Endothelial cell of umbilical vein (primary cell): ENCODE measurements around the gene CELF1. TPM values are rescaled to one million over a fixed set of nuclear protein-coding genes. Genes with fewer than 3 reads are reported as not detected.

Experiments
- BruUV-seq: library from RNA; stranded (reverse); fragments of 400-500 nt; replicated peaks from 2 replicates; lab custom pipeline; 2021; lab: Mats Ljungman, UMichigan
- CTCF ChIA-PET: fragments of 300-600, 350-600 bp; sonication (Branson Sonifier 250); formaldehyde crosslinking; loops from one replicate; lab custom pipeline; 2021; ENCODE audit warnings: antibody characterized with exemption, inconsistent platforms; lab: Charles Lee
- POLR2A ChIA-PET: fragments of 300-600, 350-600 bp; sonication (Branson Sonifier 250); formaldehyde crosslinking; loops from one replicate; lab custom pipeline; 2021; ENCODE audit warnings: antibody characterized with exemption, inconsistent platforms; lab: Charles Lee
- DNase-seq: peaks from one replicate; pipeline ENCODE4 v3.0.0-alpha.2; 2011; ENCODE audit warnings: low read depth, low spot score
- FAIRE-seq: peaks from 2 replicates; lab custom pipeline; 2011; peaks lifted over from hg19 to GRCh38; lab: Jason Lieb, UNC
- H2AFZ ChIP-seq: 2 replicates; pipeline ENCODE4 v1.6.0; 2012; ENCODE audit warnings: low read depth, low read length, control low read depth, inconsistent platforms
- H3K27ac ChIP-seq: 2 replicates; pipeline ENCODE4 v1.5.1; 2011; ENCODE audit warnings: low read depth, mild to moderate bottlenecking, control low read depth, low read length, moderate library complexity; ENCODE audit not compliant: insufficient read depth
- H3K27me3 ChIP-seq, 2 experiments: 2 replicates each; pipeline versions ENCODE4 v1.6.0 to v1.6.1; 2011; ENCODE audit warnings: low read length in 2 of 2, mixed read lengths in 1 of 2; ENCODE audit not compliant: control insufficient read depth in 2 of 2, insufficient read depth in 2 of 2
- H3K36me3 ChIP-seq, 2 experiments: 2 replicates in 1 of 2; 3 replicates in 1 of 2; pipeline ENCODE4 v1.5.1; 2011; ENCODE audit warnings: low read length in 2 of 2, mild to moderate bottlenecking in 1 of 2, moderate library complexity in 1 of 2; ENCODE audit not compliant: control insufficient read depth in 2 of 2, insufficient read depth in 2 of 2; ENCODE audit errors: extremely low read depth in 1 of 2
- H3K4me1 ChIP-seq: 3 replicates; pipeline ENCODE4 v1.5.1; 2011; ENCODE audit warnings: mild to moderate bottlenecking, low read length; ENCODE audit not compliant: control insufficient read depth, insufficient read depth; ENCODE audit errors: extremely low read depth
- H3K4me2 ChIP-seq: 2 replicates; pipeline ENCODE4 v1.6.1; 2011; ENCODE audit warnings: low read length, control low read depth, mixed read lengths; ENCODE audit not compliant: insufficient read depth
- H3K4me3 ChIP-seq, 3 experiments: fragments of 200-600 bp in 1 of 3; sonication (generic), shearing (Covaris generic) in 1 of 3; replicated peaks in 1 of 3; 2 replicates each; pipeline ENCODE4 v1.5.1; 2011 to 2016; ENCODE audit warnings: control low read depth in 3 of 3, low read length in 3 of 3, mild to moderate bottlenecking in 2 of 3, inconsistent platforms in 1 of 3, low read depth in 1 of 3, moderate library complexity in 1 of 3; ENCODE audit not compliant: insufficient read depth in 1 of 3
- H3K79me2 ChIP-seq: 2 replicates; pipeline ENCODE4 v1.6.0; 2012; ENCODE audit warnings: low read length, inconsistent platforms; ENCODE audit not compliant: control insufficient read depth, insufficient read depth
- H3K9ac ChIP-seq: replicated peaks from 2 replicates; pipeline ENCODE3; 2011; ENCODE audit warnings: low read length, control low read depth; ENCODE audit not compliant: insufficient read depth; ENCODE audit errors: extremely low read depth
- H3K9me1 ChIP-seq: replicated peaks from 3 replicates; pipeline ENCODE4 v1.6.0; 2011; ENCODE audit warnings: mild to moderate bottlenecking, low read length; ENCODE audit not compliant: control insufficient read depth, insufficient read depth; ENCODE audit errors: extremely low read depth
- H3K9me3 ChIP-seq: replicated peaks from 2 replicates; pipeline ENCODE4 v1.5.1; 2012; ENCODE audit warnings: low read length, inconsistent platforms; ENCODE audit not compliant: control insufficient read depth, insufficient read depth
- H4K20me1 ChIP-seq: replicated peaks from 2 replicates; pipeline ENCODE3; 2011; ENCODE audit warnings: mild to moderate bottlenecking, low read length; ENCODE audit not compliant: control insufficient read depth, insufficient read depth; ENCODE audit errors: extremely low read depth
- CTCF ChIP-seq, 2 donors: IDR thresholded peaks; 1 replicate in 1 of 2; 2 replicates in 1 of 2; pipeline ENCODE4 v1.5.1; 2011; ENCODE audit warnings: low read length in 2 of 2, mild to moderate bottlenecking in 2 of 2, moderate library complexity in 2 of 2, control low read depth in 1 of 2, inconsistent platforms in 1 of 2, low read depth in 1 of 2; ENCODE audit not compliant: insufficient read depth in 1 of 2; ENCODE audit errors: extremely low read depth in 1 of 2
- EZH2 ChIP-seq: IDR thresholded peaks from 2 replicates; pipeline ENCODE4 v1.6.1; 2012; ENCODE audit warnings: borderline replicate concordance, low read depth, mild to moderate bottlenecking, moderate library complexity, low read length, inconsistent platforms; ENCODE audit not compliant: severe bottlenecking
- FOS ChIP-seq: IDR thresholded peaks from 2 replicates; pipeline ENCODE4 v1.6.1; 2011; ENCODE audit warnings: mild to moderate bottlenecking, low read length, moderate library complexity, borderline replicate concordance; ENCODE audit not compliant: insufficient read depth
- GATA2 ChIP-seq: IDR thresholded peaks from 2 replicates; pipeline ENCODE4 v1.7.0; 2011; ENCODE audit warnings: low read depth, mild to moderate bottlenecking, moderate library complexity, mixed read lengths, low read length; ENCODE audit not compliant: insufficient read length, insufficient read depth
- JUN ChIP-seq: IDR thresholded peaks from 2 replicates; pipeline ENCODE4 v1.6.1; 2011; ENCODE audit warnings: borderline replicate concordance, low read depth; ENCODE audit not compliant: insufficient read length, insufficient read depth
- MAX ChIP-seq: IDR thresholded peaks from 2 replicates; pipeline ENCODE4 v1.6.1; 2011; ENCODE audit not compliant: insufficient read depth, insufficient read length
- MYC ChIP-seq: IDR thresholded peaks from one replicate; pipeline ENCODE4 v1.6.1; 2011; ENCODE audit warnings: mild to moderate bottlenecking, low read depth, low read length
- POLR2A ChIP-seq: IDR thresholded peaks from 2 replicates; pipeline ENCODE4 v1.6.1; 2012; ENCODE audit warnings: low read depth, mild to moderate bottlenecking, control low read depth, low read length
- POLR2AphosphoS5 ChIP-seq: IDR thresholded peaks from 2 replicates; pipeline ENCODE4 v1.6.1; 2012; ENCODE audit warnings: low read depth, mild to moderate bottlenecking, control low read depth, low read length, moderate library complexity; ENCODE audit not compliant: insufficient read depth
- dilution Hi-C: fragments of 300-500 bp; cut with MboI; formaldehyde crosslinking; loops from one replicate; pipeline ENCODE4 v1.15.0; 2019; ENCODE audit warnings: low sequenced_read_pairs; ENCODE audit not compliant: extremely low pct_ligation_motif_present
- intact Hi-C: fragments of 100-400 bp; cut with micrococcal nuclease; formaldehyde crosslinking; loops from one replicate; pipeline ENCODE4 v1.10.0; 2022
- polyA plus RNA-seq, 4 experiments: library from polyadenylated mRNA; depleted of rRNA in 3 of 4; stranded (reverse) in 3 of 4; unstranded in 1 of 4; fragments of >200 nt; gene quantifications; 2 replicates each; pipeline versions ENCODE4 v1.2.1 to v1.2.3, GENCODE V29; 2011 to 2012; ENCODE audit warnings: missing spikeins in 1 of 4
- total RNA-seq: library from RNA; stranded (reverse); gene quantifications from 2 replicates; pipeline ENCODE4 v1.2.3, GENCODE V29; 2021

Gene CELF1
- total and polyA plus RNA-seq, 2 donors (not counting 3 experiments of a cell fraction or from before 2014, with no cell fraction given), result 66.3 to 120 TPM

- Histone ChIP-seq H3K36me3 (peaks cover 0 to 8% of the 10 kb centered on the region in 2 experiments), H3K4me2 (no peak overlapping the region), H3K4me1 (peaks cover 3% of the 10 kb centered on the region), H3K9me1 (no peaks in the 10 kb centered on the region), H4K20me1 (no peaks in the 10 kb centered on the region), H3K9me3 (no peaks in the 10 kb centered on the region), H3K9ac (no peak overlapping the region), H3K4me3 (no peak overlapping the region), H3K79me2 (peaks cover 93% of the 10 kb centered on the region), H3K27ac (no peak overlapping the region), H2AFZ (no peak overlapping the region), H3K27me3 (no peaks in the 10 kb centered on the region)
- intact Hi-C loops, result no loop called here
- CTCF ChIA-PET, result interaction anchor here (0.6 to 1.3 kb wide), 2 partner anchors 53 to 70 kb away, joined by 3 read pairs; partner anchors contain the start of gene CELF1
- TF ChIP-seq CTCF (IDR thresholded peaks at IDR 0.05; ENCODE audit: extremely low read depth in 1 of 2, insufficient read depth in 1 of 2, low read depth in 1 of 2, low read length in 2 of 2), result no peak
- TF ChIP-seq EZH2, result no peak
- no peak for TF ChIP-seq JUN
- no peak for TF ChIP-seq POLR2A
- no peak for TF ChIP-seq MYC
- TF ChIP-seq POLR2AphosphoS5, result no peak
- TF ChIP-seq FOS, result no peak
- no peak for TF ChIP-seq GATA2
- TF ChIP-seq MAX, result no peak
- dilution Hi-C loops, result no loop called here
- DNase-seq (no peak), FAIRE-seq (no peak)
- no TSS peak for BruUV-seq
- POLR2A ChIA-PET, result no interaction called here
Observed at GRCh38 chr11:47500121-47500520, 52.8 kb downstream of the CELF1 start.
